Central memory CD4-positive, alpha-beta T cell (primary cell): Measurements from ENCODE around the gene LMOD1.
"Not testable (repeated sequence)": the region's sequence is repeated elsewhere in the genome, so short reads cannot be mapped to it uniquely, and the experiment has no call there.

Source experiments
- DNase-seq: peaks from one replicate; pipeline ENCODE4 v3.0.0; 2022
- total RNA-seq, 3 experiments: gene quantifications; one replicate each; lab custom pipeline; 2026; lab: John Stamatoyannopoulos, UW

Gene LMOD1
- 0 reads per million in 3 experiments for total RNA-seq

DNA sequence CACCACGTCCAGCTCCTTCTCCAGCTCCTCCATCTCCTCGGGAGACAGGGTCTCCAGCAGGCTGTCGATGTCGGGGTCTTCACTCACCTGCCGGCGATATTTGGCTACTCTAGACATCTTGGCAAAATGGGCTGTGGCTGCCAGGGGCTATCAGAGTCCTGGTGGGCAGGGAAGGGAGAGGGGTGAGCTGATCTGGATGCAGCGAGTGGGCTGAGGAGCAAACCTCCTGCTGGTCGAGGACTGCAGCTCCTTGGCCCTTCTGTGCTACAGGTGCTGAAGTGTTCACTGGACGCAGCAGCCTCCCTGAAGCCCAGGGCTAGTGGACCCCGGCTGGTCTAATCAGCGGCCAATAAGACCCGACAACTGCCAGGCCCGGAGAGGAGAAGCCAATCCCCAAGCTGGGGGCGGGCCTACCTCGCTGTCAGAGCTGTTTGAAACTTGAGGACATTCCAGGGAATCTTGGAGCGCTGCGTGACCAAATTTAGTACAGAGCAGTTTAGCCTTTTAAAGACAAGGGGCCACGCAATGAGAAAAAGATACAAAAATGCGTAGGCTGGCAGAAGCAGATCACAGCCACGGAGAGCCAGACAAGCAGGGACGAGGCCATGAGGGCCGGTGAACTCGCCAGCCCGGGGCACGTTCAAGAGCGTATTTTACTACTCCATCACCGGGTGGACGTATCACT lies at the start of gene LMOD1:
Gene LMOD1, minus strand, starts transcription at position 325 of the 685 bp plus-strand sequence. Its CDS starts 208 bp downstream, at position 117.
- no peak for DNase-seq

DNA sequence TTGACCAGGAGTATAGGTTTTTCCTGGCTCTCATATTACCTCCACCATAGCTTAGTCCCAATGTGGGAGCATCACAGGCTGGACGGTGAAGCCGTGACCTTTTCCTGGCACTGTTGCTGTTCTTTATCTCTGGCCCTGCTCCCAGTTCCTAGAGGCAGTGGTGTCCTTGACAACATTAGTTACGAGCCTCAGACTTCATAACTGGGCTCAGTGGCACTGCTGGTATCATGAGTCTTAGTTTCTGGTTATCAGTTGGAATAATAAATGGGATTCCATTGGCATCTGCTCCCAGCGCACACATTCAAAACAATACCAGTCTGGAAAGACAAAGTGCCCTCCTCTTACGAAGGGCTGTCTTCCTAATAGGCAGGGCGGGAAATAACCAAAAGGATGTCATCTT lies 44.1 kb upstream of the LMOD1 start:
- no peak for DNase-seq

DNA sequence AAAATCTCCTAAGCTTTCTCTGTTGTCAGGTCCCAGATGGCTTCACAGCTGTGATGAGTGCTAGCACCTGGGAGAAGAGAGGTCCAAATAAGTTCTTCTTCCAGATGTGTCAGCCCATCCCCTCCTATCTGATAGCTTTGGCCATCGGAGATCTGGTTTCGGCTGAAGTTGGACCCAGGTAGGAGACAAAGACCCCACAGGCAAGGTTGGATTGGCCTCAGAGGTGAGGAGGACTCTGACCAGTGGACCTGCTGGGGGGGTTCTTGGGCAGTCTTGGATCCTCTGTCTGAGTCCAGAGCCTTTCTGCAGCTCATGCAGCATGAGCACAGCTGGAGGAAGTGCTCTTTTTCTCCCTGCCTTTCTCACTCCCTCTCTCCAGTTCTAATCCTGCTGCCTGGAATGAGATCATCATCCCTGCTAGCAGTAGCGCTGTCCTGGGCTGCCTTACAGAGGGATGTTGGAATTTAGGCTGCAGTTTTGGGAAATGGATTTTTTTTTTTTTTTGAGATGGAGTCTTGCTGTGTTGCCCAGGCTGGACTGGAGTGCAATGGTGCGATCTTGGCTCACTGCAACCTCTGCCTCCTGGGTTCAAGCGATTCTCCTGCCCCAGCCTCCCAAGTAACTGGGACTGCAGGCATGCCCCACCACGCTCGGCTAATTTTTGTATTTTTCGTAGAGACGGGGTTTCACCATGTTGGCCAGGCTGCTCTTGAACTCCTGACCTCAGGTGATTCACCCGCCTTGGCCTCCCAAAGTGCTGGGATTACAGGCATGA lies 43.2 kb upstream of the LMOD1 start:
- DNase-seq = no peak

DNA sequence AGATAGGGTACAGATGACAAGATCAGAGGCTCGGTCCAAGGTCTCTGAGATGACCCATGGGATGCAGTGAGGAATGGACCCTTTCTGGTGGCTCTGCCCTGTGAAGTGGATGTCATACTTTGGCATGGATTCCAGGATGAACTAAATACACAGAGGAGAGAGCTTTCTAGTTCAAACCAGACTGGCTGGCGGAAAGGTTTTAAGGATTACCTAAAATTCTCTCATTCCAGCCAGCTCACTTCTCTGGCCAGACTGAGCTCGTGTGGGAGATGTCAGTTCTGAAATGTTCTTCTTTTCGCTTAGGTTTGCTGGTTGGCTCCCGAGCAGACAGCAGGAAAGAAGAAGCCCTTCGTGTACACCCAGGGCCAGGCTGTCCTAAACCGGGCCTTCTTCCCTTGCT lies 42.3 kb upstream of the LMOD1 start:
- DNase-seq = no peak

DNA sequence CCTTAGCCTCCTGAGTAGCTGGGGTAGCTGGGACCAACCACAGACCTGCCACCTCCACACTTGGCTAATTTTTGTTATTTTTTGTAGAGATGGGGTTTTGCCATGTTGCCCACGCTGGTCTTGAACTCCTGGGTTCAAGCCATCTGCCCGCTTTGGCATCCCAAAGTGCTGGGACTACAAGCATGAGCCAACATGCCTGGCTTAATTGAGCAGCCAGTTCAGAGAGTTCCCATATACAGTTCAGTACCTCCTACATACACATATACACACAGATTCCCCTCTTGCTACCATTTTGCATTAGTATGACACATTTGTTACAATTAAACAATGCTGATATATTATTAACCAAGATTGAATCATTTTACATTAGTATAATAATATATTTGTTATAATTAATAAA lies 39.0 kb upstream of the LMOD1 start:
- DNase-seq = no peak

DNA sequence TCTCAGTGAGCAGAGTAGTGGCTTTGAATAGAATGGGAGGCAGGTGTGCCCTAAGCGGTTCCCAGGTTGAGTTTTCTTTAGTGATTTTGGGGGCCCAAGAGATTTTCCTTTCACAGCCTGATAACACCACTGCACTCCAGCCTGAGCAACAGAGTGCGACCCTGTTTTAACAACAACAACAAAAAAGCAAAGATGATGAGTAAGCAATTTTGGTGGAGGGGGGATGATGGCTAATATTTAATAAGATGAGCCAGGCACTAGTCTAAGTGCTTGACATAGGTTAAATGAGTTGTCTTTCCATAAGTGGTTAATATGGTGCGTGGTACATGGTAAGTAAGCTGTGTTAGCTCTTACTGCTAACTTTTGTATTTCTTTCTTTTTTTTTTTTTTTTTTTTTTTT lies 38.1 kb upstream of the LMOD1 start:
- DNase-seq = no peak

DNA sequence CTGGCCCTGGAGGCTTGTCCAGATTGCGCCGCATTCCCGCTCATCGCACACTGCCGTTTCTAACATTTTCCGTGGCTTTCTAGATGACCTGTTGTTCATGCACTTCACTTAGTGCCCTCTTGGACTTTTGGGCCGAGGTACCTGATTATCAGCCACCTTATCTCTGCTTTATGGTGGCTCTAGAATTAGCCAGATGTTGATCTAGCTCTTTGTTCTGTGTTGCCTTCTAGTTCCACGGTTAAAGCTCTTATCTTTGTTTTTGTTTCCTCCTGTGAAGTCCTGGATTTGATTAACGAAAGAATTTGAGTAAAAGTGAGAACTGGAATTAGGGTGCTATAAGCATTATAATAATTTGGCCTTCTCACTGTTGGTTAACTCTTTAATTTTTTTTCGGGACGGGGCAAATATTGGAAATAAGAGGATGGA lies 37.0 kb upstream of the LMOD1 start:
- DNase-seq = no peak

DNA sequence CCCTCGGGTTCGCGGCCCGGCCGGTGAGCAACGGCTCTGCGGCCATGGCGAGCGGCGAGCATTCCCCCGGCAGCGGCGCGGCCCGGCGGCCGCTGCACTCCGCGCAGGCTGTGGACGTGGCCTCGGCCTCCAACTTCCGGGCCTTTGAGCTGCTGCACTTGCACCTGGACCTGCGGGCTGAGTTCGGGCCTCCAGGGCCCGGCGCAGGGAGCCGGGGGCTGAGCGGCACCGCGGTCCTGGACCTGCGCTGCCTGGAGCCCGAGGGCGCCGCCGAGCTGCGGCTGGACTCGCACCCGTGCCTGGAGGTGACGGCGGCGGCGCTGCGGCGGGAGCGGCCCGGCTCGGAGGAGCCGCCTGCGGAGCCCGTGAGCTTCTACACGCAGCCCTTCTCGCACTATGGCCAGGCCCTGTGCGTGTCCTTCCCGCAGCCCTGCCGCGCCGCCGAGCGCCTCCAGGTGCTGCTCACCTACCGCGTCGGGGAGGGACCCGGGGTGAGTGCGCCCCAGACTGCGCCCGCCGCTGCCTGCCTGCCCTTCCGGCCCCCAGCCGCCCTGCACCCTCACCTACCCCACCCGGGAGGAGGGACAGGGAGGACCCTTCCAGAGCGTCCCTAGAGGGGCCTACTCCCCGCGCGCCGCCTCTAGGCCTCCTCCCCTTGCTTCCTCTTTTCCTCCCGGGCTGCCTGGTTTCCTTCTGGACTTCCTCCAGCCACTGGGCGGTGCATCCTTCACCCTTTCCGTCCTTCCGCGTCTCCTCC lies 36.5 kb upstream of the LMOD1 start, which contains the start of gene RNPEP:
Gene RNPEP, plus strand, starts transcription at position 26 of the 757 bp plus-strand sequence. Its CDS starts 19 bp downstream, at position 45.
- DNase-seq = peak; percentile 51

DNA sequence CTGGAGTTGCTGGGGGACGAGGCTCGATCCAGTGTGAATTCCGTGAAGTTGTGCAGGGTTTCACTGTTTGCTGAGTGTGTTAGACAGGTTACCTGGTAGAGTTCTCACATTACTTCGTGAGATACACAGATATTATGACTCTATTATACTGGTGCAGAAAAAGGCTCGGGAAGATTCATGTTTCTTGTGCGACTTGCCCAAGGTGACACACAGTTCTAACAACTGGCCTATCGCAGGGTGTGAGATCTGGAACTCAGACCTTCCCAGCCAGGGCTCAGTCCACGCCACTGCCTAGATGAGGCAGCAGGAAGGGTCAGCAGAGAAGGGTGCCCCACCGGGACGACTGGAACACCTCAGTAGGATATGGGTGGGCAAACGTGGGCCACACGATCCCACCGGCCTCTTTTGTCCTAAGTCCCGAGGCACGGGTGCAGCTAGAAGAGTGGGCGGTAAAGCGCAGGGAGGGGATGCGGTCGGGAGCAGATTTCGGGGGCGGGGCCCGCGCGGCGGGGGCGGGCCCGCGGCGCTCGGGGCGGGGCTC lies 35.8 kb upstream of the LMOD1 start:
- DNase-seq = no peak

DNA sequence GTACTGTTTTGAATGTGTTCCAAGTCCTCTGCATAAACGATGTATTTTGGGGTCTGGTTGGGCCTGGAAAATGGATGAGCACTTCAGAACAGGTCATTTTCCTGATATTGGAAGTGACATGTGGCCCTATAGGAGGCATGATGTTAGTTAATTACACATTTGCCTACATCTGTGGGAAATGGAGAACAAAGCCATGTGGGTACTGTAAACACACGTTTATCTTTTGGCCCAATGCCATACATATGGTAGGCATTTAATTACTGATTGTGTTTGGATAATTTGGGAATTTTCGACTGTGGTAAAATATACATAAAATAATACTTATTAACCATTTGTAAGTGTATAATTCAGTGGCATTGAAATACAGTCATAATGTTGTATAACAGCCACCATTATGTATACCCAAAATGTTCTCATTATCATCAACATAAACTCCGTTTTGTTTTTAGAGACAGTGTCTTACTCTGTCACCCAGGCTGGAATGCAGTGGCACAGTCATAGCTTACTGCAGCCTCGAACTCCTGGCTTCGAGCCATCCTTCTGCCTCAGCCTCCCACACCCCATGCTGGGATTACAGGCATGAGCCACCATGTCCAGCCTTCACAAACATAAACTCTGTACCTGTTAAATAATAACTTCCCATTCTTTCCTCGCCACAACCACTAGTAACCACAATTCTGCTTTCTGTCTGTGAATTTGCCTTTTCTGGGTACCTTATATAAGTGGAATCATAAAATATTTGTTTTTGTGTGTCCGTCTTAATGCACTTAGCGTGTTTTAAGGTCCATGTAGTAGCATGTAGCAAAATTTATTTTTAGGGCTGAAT lies 24.2 kb upstream of the LMOD1 start:
- DNase-seq = no peak

DNA sequence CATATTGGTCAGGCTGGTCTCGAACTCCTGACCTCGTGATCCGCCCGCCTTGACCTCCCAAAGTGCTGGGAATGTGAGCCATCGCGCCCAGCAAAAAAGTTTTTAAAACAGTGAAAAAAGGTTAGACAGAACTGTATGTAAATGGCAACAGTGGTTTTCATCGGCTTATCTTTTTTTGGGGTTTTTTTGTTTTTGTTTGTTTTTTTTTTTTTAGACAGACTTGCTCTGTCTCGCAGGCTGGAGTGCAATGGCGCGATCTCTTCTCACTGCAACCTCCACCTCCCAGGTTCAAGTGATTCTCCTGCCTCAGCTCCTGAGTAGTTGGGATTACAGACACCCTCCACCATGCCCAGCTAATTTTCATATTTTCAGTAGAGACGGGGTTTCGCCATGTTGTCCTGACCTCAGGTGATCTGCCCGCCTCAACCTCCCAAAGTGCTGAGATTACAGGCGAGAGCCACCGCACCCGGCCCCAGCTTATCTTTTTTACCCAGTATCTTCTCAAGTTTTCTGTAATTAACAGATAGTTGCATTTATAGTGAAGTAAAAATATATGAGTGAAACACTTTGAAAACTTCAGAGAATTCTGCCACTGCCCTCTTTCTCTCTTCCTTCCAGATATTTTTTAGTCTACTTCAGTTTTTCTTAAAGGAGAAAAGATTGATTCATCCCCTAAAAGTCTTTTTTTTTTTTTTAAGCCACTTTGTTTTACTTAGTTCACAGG lies 22.0 kb upstream of the LMOD1 start:
- no peak for DNase-seq

DNA sequence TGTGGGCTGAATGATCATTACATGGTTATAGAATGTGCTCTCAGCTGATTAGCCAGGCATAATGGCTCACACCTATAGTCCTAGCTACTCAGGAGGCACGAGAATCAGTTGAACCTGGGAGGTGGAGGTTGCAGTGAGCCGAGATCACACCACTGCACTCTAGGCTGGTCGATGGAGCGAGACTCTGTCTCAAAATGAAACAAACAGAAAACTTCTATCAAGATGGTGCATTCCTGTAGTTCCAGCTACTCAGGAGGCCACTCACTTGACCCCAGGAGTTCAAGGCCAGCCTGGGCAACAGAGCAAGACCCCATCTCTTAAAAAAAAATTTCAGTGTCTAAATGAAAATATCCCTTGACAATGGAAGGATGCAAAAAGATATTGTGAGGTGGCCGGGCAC lies 19.8 kb upstream of the LMOD1 start:
- no peak for DNase-seq

DNA sequence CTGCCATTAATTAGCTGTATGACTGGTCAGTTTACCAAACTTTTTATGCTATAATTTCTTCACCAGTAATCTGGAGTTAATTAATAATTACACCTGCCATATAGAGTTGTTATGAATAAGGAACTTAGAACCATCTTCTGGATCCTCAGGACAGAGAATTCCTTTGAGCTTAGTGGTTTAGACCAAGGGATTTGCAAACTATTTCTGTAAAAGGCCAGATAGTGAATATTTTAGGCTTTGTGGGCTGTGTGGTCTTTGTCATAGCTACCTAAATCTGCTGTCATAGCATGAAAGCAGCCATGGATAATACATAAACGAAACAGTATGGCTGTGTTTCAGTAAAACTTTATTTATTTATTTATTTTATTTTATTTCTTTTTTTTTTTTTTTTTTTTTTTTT lies 17.9 kb upstream of the LMOD1 start:
- DNase-seq = no peak

DNA sequence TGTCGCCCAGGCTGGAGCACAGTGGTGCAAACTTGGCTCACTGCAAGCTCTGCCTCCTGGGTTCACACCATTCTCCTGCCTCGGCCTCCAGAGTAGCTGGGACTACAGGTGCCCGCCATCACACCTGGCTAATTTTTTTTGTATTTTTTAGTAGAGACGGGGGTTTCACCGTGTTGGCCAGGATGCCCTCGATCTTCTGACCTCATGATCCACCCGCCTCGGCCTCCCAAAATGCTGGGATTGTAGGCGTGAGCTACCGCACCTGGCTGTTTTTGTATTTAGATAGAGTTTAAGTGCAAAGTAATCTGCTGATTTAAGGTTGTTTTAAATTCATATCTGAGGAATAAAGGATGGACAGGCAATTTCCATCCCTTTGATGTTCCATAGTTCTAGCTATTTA lies 16.0 kb upstream of the LMOD1 start:
- not testable (repeated sequence) for DNase-seq

DNA sequence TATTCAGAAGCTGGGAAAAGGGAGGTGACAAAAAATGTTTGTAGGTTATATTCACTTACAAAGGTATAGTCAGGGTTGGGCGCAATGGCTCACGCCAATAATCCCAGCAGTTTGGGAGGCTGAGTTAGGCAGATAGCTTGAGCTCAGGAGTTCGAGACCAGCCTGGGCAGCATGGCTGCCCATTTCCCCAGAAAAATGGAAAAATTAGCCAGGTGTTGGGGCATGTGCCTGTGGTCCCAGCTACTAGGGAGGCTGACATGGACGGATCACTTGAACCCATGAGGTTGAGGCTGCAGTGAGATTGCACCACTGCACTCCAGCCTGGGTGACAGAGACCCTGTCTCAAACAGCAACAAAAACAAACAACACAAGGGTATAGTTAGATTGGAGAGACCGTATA lies 12.0 kb upstream of the LMOD1 start:
- no peak for DNase-seq

DNA sequence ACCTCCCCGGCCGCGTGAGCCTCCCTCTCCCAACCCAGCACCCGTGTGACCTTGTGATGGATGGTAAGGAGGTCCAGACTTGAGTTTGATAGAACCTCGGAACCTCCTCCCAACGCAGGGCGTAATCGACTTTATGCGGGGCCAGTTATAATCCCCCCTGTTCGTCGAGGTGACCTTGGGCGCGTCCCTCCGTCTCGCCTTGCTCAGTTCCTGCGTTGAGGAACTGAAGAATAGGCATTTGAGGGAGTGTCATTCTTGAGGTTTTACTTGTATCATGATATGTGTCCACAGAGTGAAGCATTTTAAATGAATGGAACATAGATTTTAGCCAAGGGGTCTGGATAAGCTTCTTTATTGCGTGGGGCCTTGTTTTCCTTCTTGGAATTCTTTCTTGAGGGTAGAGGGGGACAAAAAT lies 9.4 kb upstream of the LMOD1 start:
- DNase-seq = no peak

DNA sequence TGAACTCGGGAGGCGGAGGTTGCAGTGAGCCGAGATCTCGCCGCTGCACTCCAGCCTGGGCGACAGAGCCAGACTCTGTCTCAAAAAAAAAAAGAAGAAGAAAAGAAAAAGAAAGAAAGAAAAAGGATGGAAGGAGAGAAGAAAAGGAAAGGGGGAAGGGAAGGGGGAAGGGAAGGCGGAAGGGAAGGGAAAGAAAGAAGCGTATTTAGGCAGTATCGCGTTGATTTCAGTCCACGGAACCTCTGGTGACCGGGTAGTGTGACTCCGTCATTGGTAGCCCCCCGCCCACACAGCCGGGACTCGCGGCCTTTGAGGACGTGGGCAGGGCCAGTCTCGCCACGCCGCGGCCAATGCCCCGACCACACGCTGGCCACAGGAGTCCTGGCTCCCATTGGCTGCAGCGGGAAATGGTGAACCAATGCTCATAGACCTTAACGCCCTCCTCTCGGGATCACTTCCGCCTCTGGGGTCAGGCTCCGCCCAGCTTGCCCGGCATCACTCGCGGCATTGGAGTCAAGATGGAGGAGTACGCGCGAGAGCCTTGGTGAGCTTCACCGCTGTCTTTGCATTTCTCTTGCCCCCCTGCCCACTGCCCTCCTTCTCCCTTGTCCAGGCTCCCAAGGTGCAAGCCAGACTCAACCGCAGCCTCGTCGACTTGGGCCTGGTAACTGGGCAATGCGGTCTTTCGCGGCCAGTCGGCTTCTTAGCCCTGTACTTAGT lies 8.8 kb upstream of the LMOD1 start, which contains the start of gene TIMM17A:
Gene TIMM17A, plus strand, starts transcription at position 495 of the 720 bp plus-strand sequence. Its CDS starts 24 bp downstream, at position 519.
- DNase-seq = peak; percentile 91

DNA sequence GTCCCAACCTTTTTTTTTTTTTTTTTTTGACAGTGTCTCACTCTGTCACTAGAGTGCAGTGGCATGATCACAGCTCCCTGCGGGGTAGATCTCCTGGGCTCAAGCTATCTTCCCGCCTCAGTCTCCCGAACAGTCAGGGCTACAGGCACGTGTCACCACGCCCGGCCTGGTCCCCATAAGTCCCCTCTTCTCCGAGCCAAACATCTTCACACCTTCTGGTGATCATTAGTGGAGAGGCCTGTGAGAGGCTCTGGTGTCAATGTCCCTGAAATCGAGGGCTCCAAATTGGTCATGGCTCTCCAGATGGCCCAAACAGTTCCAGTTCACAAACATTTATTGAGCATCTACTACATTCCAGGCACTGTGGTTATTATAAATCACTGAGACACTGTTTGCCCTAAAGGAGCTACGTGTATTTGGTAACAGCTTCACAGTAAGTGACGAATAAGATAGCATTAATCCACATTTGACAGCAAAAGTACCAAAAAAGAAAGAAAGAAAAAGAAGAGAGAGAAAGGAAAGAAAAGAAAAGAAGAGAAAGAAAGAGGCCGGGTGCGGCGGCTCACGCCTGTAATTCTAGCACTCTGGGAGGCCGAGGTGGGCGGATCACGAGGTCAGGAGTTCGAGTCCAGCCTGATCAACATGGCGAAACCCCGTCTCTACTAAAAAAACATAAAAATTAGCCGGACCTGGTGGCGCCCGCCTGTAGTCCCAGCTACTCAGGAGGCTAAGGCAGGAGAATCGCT lies 8.1 kb upstream of the LMOD1 start:
- no peak for DNase-seq

DNA sequence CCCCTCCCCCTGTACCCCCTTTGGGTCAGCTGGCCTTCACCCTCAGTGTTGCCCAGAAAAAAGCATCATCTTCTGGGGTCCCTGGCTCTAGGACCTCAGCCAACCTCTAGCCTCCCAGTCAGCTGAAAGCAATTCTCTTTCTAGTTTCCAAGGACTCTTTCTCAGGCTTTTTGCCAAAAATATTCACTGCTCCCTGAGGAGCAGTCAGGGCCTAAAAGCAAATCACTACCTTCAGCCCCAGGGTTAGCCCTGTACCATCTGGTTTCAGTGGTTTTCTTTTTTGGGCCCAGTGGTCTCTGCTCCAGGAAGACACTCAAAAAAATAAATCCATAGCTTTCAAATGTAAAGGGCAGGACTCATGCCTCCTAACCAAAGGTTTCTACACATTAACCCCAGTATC lies 3.1 kb upstream of the LMOD1 start:
- DNase-seq = no peak

DNA sequence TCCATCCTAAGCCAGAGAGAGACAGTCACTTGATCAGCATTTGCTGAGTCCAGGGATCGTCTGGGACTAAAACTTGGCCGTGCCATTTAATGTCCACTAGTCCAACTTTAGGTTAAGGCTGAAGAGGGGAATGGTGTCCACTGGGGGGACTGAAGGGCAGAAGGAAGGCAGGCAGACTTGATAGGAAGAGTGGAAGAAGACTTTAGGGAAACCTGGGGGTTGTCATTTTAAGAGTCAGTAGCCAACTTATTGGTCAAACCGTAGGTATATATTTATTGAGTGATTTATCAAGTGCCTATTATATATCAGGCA lies 1.3 kb upstream of the LMOD1 start:
- no peak for DNase-seq
